Measurements from ENCODE around the gene CUX1. TPM values are rescaled to one million over a fixed set of nuclear protein-coding genes. Genes with fewer than 3 reads are reported as not detected.

CUX1 gene
- total and polyA plus RNA-seq, 2 donors (not counting 1 experiment from before 2014, with no cell fraction given) = 22.7 to 38.1 TPM

DNA sequence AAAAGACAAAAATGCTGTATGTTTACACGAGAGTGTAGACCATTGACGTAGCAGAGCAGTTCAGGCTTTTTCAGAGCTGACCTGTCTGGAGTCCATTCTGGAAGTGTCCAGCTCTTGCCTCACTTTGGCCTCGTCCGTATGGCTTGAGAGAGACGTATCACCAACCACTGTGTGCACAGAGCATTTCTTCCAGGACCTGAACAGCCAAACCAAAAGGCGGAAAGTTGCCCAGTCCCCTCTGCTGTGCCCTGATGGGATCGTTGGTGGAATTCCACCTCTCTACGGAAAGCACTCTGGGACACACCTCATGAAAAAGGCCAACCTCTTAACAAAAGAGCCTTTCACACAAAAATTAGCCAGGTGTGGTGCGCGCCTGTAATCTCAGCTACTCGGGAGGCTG lies 284.5 kb downstream of the CUX1 start:
- Histone ChIP-seq H3K36me3 (ENCODE audit: control insufficient read depth, insufficient read depth, low read length) (peaks cover 1% of the 10 kb centered on the region), H3K9me3 (ENCODE audit: control insufficient read depth, insufficient read depth, low read depth, low read length) (no peaks in the 10 kb centered on the region), H3K4me2 (ENCODE audit: extremely low read depth, insufficient read depth, low read length) (no peak overlapping the region), H2AFZ (ENCODE audit: low read length) (no peak overlapping the region), H3K27me3 (ENCODE audit: control insufficient read depth, insufficient read depth, low read length) (no peaks in the 10 kb centered on the region), H3K4me3 (replicated peaks in 1 of 4; ENCODE audit: control extremely low read depth in 1 of 4, insufficient read depth in 1 of 4, low read depth in 3 of 4, low read length in 4 of 4) (no peak overlapping the region), H3K4me1 (ENCODE audit: control insufficient read depth, extremely low read depth, insufficient read depth, low read length) (no peaks in the 10 kb centered on the region), H3K9ac (ENCODE audit: insufficient read depth, low read length) (no peak overlapping the region), H3K27ac (ENCODE audit: insufficient read depth, low read length) (no peak overlapping the region), H3K79me2 (ENCODE audit: control insufficient read depth, insufficient read depth, low read length) (no peaks in the 10 kb centered on the region), H4K20me1 (ENCODE audit: control insufficient read depth, extremely low read depth, insufficient read depth, low read length) (no peaks in the 10 kb centered on the region)
- DNase-seq (ENCODE audit: low read depth in 2 of 2) = no peak
- no peak for TF ChIP-seq EZH2 (IDR thresholded peaks at IDR 0.05; ENCODE audit: low read length, missing control alignments)
- TF ChIP-seq, protein P1, sequence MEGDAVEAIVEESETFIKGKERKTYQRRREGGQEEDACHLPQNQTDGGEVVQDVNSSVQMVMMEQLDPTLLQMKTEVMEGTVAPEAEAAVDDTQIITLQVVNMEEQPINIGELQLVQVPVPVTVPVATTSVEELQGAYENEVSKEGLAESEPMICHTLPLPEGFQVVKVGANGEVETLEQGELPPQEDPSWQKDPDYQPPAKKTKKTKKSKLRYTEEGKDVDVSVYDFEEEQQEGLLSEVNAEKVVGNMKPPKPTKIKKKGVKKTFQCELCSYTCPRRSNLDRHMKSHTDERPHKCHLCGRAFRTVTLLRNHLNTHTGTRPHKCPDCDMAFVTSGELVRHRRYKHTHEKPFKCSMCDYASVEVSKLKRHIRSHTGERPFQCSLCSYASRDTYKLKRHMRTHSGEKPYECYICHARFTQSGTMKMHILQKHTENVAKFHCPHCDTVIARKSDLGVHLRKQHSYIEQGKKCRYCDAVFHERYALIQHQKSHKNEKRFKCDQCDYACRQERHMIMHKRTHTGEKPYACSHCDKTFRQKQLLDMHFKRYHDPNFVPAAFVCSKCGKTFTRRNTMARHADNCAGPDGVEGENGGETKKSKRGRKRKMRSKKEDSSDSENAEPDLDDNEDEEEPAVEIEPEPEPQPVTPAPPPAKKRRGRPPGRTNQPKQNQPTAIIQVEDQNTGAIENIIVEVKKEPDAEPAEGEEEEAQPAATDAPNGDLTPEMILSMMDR (conservative IDR thresholded peaks at IDR 0.05 in 1 of 2, IDR thresholded peaks at IDR 0.05 in 1 of 2; ENCODE audit: low read depth in 1 of 2, low read length in 2 of 2) = no peak

DNA sequence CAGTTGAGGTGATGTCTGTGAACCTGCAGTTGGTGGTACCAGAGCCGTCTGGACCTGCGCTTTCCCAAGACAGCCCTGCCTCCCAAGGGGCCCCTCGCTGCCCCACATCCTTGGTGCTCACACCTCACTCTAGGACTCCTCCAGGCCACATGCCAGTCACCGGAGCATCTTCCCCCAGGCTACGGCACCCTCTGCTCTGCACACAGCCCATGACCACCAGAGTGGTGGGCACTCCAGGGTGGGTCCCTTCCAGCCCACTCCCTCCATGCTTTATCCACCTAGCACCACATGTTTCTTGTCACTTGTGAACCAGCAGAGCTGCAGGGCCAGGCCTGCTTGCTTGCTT lies 285.6 kb downstream of the CUX1 start:
- Histone ChIP-seq H4K20me1 (ENCODE audit: control insufficient read depth, extremely low read depth, insufficient read depth, low read length) (no peaks in the 10 kb centered on the region), H3K4me1 (ENCODE audit: control insufficient read depth, extremely low read depth, insufficient read depth, low read length) (no peaks in the 10 kb centered on the region)
- TF ChIP-seq, protein P1 (conservative IDR thresholded peaks at IDR 0.05 in 1 of 2, IDR thresholded peaks at IDR 0.05 in 1 of 2; ENCODE audit: low read depth in 1 of 2, low read length in 2 of 2) = no peak
- no peak for TF ChIP-seq EZH2 (IDR thresholded peaks at IDR 0.05; ENCODE audit: low read length, missing control alignments)

DNA sequence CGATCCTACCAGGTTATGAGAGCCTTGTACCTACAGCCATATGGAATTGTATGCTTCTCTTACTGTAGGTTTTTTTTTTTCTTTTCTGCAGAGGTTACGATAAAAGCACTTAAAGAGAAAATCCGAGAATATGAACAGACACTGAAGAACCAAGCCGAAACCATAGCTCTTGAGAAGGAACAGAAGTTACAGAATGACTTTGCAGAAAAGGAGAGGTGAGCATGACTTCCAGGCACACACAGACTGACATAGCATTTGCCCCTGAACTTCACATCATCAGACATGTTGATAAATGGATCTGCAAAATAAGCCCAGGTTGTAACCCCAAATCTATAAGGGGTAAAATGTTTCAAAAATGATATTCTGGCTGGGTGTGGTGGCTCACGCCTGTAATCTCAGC lies 286.8 kb downstream of the CUX1 start:
- no peak overlapping the region for H3K4me3 ChIP-seq (replicated peaks in 1 of 4; ENCODE audit: control extremely low read depth in 1 of 4, insufficient read depth in 1 of 4, low read depth in 3 of 4, low read length in 4 of 4)
- no peaks in the 10 kb centered on the region for H3K79me2 ChIP-seq (ENCODE audit: control insufficient read depth, insufficient read depth, low read length)
- H3K4me2 ChIP-seq (ENCODE audit: extremely low read depth, insufficient read depth, low read length) = no peak overlapping the region
- H4K20me1 ChIP-seq (ENCODE audit: control insufficient read depth, extremely low read depth, insufficient read depth, low read length) = no peaks in the 10 kb centered on the region
- no peaks in the 10 kb centered on the region for H3K27me3 ChIP-seq (ENCODE audit: control insufficient read depth, insufficient read depth, low read length)
- no peak overlapping the region for H3K27ac ChIP-seq (ENCODE audit: insufficient read depth, low read length)
- no peak overlapping the region for H3K9ac ChIP-seq (ENCODE audit: insufficient read depth, low read length)
- peaks cover 1% of the 10 kb centered on the region for H3K36me3 ChIP-seq (ENCODE audit: control insufficient read depth, insufficient read depth, low read length)
- TF ChIP-seq, protein P1 (conservative IDR thresholded peaks at IDR 0.05 in 1 of 2, IDR thresholded peaks at IDR 0.05 in 1 of 2; ENCODE audit: low read depth in 1 of 2, low read length in 2 of 2) = no peak
- no peaks in the 10 kb centered on the region for H3K4me1 ChIP-seq (ENCODE audit: control insufficient read depth, extremely low read depth, insufficient read depth, low read length)
- no peaks in the 10 kb centered on the region for H3K9me3 ChIP-seq (ENCODE audit: control insufficient read depth, insufficient read depth, low read depth, low read length)
- H2AFZ ChIP-seq (ENCODE audit: low read length) = no peak overlapping the region
- DNase-seq (ENCODE audit: low read depth in 2 of 2) = no peak

More for the DNA sequence above, 285.6 kb downstream of the CUX1 start:
- Histone ChIP-seq H3K4me2 (ENCODE audit: extremely low read depth, insufficient read depth, low read length) (no peak overlapping the region), H2AFZ (ENCODE audit: low read length) (no peak overlapping the region), H3K9me3 (ENCODE audit: control insufficient read depth, insufficient read depth, low read depth, low read length) (no peaks in the 10 kb centered on the region), H3K27me3 (ENCODE audit: control insufficient read depth, insufficient read depth, low read length) (no peaks in the 10 kb centered on the region), H3K27ac (ENCODE audit: insufficient read depth, low read length) (no peak overlapping the region), H3K9ac (ENCODE audit: insufficient read depth, low read length) (no peak overlapping the region), H3K79me2 (ENCODE audit: control insufficient read depth, insufficient read depth, low read length) (no peaks in the 10 kb centered on the region), H3K36me3 (ENCODE audit: control insufficient read depth, insufficient read depth, low read length) (peaks cover 1% of the 10 kb centered on the region), H3K4me3 (replicated peaks in 1 of 4; ENCODE audit: control extremely low read depth in 1 of 4, insufficient read depth in 1 of 4, low read depth in 3 of 4, low read length in 4 of 4) (no peak overlapping the region)
- DNase-seq (ENCODE audit: low read depth in 2 of 2) = no peak

Measured in fibroblast of lung (primary cell).